Measurements from ENCODE around the gene TRAK2. TPM values are rescaled to one million over a fixed set of nuclear protein-coding genes. Genes with fewer than 3 reads are reported as not detected.

TRAK2 gene
- total RNA-seq, 3 donors from 2014 or later = 35.4 to 62.2 (median 50.1) TPM

DNA sequence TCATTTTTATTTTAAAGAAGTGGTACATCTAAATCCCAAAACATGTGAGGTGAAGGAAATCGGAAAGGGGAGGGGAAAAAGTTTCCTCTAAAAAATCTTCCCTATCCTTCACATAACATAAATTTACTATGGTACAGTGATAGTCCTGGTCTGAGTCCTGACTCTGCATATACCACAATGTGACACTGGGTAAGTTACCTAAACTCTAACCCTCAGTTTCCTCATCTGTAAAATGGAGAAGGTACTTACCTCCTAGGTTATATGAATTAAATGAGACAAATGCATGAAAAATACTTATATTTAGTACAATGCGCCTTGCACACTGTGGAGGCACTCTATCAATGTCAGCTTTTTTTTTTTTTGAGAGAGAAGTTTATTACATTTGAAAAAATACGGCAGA, 42.3 kb downstream of the TRAK2 start:
- Histone ChIP-seq H3K27me3 (no peaks in the 10 kb centered on the region), H3K9me3 (no peaks in the 10 kb centered on the region), H3K36me3 (no peaks in the 10 kb centered on the region), H3K4me3 (no peak overlapping the region), H3K27ac (no peak overlapping the region), H3K4me1 (peaks cover 0 to 23% of the 10 kb centered on the region in 2 donors)
- TF ChIP-seq POLR2A (IDR thresholded peaks at IDR 0.05) (no peak), POLR2AphosphoS5 (IDR thresholded peaks at IDR 0.05) (no peak)
- TF ChIP-seq, protein P1, sequence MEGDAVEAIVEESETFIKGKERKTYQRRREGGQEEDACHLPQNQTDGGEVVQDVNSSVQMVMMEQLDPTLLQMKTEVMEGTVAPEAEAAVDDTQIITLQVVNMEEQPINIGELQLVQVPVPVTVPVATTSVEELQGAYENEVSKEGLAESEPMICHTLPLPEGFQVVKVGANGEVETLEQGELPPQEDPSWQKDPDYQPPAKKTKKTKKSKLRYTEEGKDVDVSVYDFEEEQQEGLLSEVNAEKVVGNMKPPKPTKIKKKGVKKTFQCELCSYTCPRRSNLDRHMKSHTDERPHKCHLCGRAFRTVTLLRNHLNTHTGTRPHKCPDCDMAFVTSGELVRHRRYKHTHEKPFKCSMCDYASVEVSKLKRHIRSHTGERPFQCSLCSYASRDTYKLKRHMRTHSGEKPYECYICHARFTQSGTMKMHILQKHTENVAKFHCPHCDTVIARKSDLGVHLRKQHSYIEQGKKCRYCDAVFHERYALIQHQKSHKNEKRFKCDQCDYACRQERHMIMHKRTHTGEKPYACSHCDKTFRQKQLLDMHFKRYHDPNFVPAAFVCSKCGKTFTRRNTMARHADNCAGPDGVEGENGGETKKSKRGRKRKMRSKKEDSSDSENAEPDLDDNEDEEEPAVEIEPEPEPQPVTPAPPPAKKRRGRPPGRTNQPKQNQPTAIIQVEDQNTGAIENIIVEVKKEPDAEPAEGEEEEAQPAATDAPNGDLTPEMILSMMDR (IDR thresholded peaks at IDR 0.05) = no peak
- intact Hi-C loops (cut with DNase I; ENCODE audit: low total_unique reads) = no loop called here
- no peak for DNase-seq (ENCODE audit: low spot score in 2 of 2)

DNA sequence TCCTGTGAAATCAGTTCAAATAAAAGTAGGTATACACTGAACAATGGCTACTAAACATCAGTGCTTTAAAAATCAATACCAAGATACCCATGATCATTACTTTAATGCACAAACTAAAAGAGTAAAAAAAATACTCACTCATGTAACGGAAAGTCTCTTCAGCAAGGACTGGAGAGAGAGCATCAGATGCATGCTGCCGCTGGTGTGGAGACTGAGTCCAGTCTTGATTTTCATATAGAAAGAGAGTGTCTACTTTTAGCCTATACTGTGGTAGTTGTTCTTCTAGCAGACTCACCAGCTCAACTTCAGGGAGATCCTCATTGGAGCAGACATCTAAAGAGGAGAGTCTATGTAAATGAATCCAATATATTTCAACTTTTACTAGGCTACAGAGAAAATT, 44.0 kb downstream of the TRAK2 start:
- H3K27ac ChIP-seq = peak overlapping the region in 1 of 2 donors; percentile 66
- no peak overlapping the region for H3K4me3 ChIP-seq
- intact Hi-C loops (cut with DNase I; ENCODE audit: low total_unique reads) = no loop called here
- no peaks in the 10 kb centered on the region for H3K9me3 ChIP-seq
- TF ChIP-seq POLR2A (IDR thresholded peaks at IDR 0.05) (no peak), POLR2AphosphoS5 (IDR thresholded peaks at IDR 0.05) (no peak)
- TF ChIP-seq, protein P1 (IDR thresholded peaks at IDR 0.05) = no peak
- no peaks in the 10 kb centered on the region for H3K36me3 ChIP-seq
- H3K27me3 ChIP-seq = no peaks in the 10 kb centered on the region
- no peak for DNase-seq (ENCODE audit: low spot score in 2 of 2)
- peaks cover 0 to 22% of the 10 kb centered on the region in 2 donors for H3K4me1 ChIP-seq

DNA sequence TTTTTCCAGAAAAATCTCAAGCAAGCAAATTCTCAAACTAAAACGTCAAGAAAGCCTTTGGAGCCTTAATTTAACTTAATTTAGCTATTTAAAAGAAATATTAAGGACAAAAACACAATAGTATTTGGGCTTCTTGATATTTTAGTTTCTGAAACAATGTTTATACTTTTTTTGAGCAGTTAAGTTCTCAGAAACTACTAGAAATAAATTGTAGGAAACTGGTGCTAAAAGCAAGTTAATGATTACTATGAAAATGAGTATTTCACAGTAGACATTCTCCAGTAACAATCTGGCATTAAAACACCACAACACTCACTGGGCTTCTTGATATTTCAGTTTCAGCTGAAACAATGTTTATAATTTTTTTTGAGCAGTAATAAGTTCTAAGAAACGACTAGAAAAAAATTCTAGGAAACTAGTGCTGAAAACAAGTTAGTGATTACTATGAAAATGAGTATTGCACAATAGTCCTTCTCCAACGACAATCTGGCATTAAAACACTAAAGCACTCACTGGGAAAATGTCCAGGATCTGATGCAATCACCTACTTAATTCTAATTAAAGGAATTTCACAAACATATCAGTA, 45.1 kb downstream of the TRAK2 start:
- intact Hi-C loops (cut with DNase I; ENCODE audit: low total_unique reads) = no loop called here
- H3K27ac ChIP-seq = peak overlapping the region; percentile 8 to 66
- H3K27me3 ChIP-seq = no peaks in the 10 kb centered on the region
- no peaks in the 10 kb centered on the region for H3K9me3 ChIP-seq
- peaks cover 0 to 22% of the 10 kb centered on the region in 2 donors for H3K4me1 ChIP-seq
- H3K4me3 ChIP-seq = no peak overlapping the region
- H3K36me3 ChIP-seq = no peaks in the 10 kb centered on the region
- peak in 1 of 2 donors; percentile 38 for DNase-seq (ENCODE audit: low spot score in 2 of 2)
- TF ChIP-seq, protein P1 (IDR thresholded peaks at IDR 0.05) = no peak
- TF ChIP-seq POLR2AphosphoS5 (IDR thresholded peaks at IDR 0.05) = peak in 2 of 3 donors; percentile 53 to 58

DNA sequence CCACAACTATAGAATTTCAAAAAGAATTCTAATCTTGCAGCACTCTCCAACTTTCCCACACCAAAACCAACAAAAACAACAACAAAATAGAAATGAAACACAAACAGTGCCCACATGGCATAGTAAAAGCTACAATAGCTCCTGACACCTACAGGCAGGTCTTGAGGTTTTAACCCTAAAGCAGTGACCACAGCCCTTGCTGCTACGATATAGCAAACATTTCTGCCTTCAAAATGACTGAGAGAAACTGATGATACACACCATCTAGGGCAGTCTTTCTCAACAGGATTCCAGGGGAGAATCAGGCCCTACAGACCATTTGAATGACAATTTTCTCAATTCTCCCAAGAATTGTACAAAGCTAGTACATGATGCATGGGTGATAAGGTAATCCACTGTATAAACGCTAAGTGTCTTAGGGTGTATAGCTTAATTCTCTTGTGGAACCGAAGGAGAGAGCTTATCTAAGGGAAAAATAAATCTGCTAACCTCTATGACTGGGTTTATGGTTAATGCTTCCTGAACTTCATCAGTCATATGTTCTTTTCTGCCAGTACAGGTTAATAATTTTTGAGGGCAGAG, 46.5 kb downstream of the TRAK2 start:
- H3K4me1 ChIP-seq = peaks cover 0 to 22% of the 10 kb centered on the region in 2 donors
- no peaks in the 10 kb centered on the region for H3K36me3 ChIP-seq
- TF ChIP-seq, protein P1 (IDR thresholded peaks at IDR 0.05) = no peak
- TF ChIP-seq POLR2AphosphoS5 (IDR thresholded peaks at IDR 0.05) = no peak
- no peak for TF ChIP-seq POLR2A (IDR thresholded peaks at IDR 0.05)
- H3K4me3 ChIP-seq = no peak overlapping the region
- DNase-seq (ENCODE audit: low spot score in 2 of 2) = no peak
- intact Hi-C loops (cut with DNase I; ENCODE audit: low total_unique reads) = no loop called here
- H3K9me3 ChIP-seq = no peaks in the 10 kb centered on the region
- H3K27me3 ChIP-seq = no peaks in the 10 kb centered on the region
- peak overlapping the region in 1 of 2 donors; percentile 19 for H3K27ac ChIP-seq

DNA sequence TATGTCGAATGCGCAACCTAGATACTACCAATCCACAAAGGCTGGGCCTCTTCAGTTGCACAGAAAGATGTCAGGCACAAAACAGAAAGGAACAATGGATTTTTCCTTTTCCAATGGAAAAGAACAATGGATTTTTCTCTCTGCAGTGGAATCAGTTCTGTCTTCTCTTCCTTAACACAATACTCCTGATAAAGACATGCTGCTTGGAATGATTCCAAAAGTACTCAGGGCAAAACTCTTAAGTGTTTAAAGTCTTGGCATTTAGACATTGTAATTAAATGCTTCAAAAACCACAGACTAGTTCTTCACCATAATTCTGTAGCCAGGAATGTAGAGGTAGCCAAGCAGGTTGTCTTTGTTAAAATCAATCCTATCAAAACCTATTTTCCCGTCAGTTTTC, 47.4 kb downstream of the TRAK2 start:
- Histone ChIP-seq H3K4me1 (peaks cover 0 to 22% of the 10 kb centered on the region in 2 donors), H3K36me3 (no peaks in the 10 kb centered on the region), H3K27ac (no peak overlapping the region), H3K27me3 (no peaks in the 10 kb centered on the region), H3K4me3 (no peak overlapping the region), H3K9me3 (no peaks in the 10 kb centered on the region)
- TF ChIP-seq, protein P1 (IDR thresholded peaks at IDR 0.05) = no peak
- no peak for TF ChIP-seq POLR2A (IDR thresholded peaks at IDR 0.05)
- no peak for TF ChIP-seq POLR2AphosphoS5 (IDR thresholded peaks at IDR 0.05)
- intact Hi-C loops (cut with DNase I; ENCODE audit: low total_unique reads) = no loop called here
- DNase-seq (ENCODE audit: low spot score in 2 of 2) = no peak
